Skin epidermis (tissue), 12 donors: ENCODE data around the gene RORB.
"Not testable (repeated sequence)": the region's sequence is repeated elsewhere in the genome, so short reads cannot be mapped to it uniquely, and the experiment has no call there.

Source experiments
- H3K27ac ChIP-seq, 21 experiments: fragments of 200-600 bp; sonication (generic) in 11 of 21; one replicate each; pipeline ENCODE4 v1.5.0; 2020; ENCODE audit warnings: mild to moderate bottlenecking in 3 of 21, inconsistent platforms in 2 of 21, moderate library complexity in 2 of 21
- H3K4me3 ChIP-seq, 7 experiments: fragments of 200-600 bp; sonication (generic) in 2 of 7; one replicate each; pipeline ENCODE4 v1.5.0; 2020; ENCODE audit warnings: inconsistent platforms in 2 of 7, mild to moderate bottlenecking in 2 of 7, moderate library complexity in 1 of 7

The RORB gene

GRCh38 chr9:74511333-74511732, 14.2 kb downstream of the RORB start:
- Histone ChIP-seq H3K27ac (no peak overlapping the region), H3K4me3 (no peak overlapping the region)

GRCh38 chr9:74512416-74512815, 15.3 kb downstream of the RORB start:
- H3K27ac ChIP-seq = no peak overlapping the region

GRCh38 chr9:74513221-74513620, 16.1 kb downstream of the RORB start:
- H3K4me3 ChIP-seq = no peak overlapping the region
- no peak overlapping the region for H3K27ac ChIP-seq

More at GRCh38 chr9:74512416-74512815, 15.3 kb downstream of the RORB start:
- no peak overlapping the region for H3K4me3 ChIP-seq

GRCh38 chr9:74517188-74517587, 20.1 kb downstream of the RORB start:
- no peak overlapping the region for H3K4me3 ChIP-seq
- H3K27ac ChIP-seq = no peak overlapping the region

DNA sequence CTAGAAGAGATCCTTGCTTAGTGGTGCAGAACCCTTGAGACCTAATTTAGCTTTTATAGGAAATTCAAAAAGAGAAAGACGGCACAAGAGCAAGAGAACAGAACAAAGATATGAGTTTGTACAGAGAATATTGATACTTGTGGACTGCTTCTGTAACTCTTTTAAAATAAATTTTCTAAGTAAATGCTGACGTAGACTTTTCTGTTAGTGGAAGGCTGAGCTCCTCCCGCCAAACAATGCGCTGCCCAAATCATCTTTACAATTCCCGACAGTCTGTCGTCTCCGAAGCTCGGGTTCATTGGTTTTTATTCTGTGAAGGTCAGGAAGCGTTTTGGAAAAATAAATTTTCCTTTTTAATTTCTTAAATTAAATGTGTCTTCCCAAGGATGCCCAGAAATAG, 22.3 kb downstream of the RORB start:
- no peak overlapping the region for H3K4me3 ChIP-seq
- no peak overlapping the region for H3K27ac ChIP-seq

GRCh38 chr9:74521009-74521408, 23.9 kb downstream of the RORB start:
- no peak overlapping the region for H3K4me3 ChIP-seq
- H3K27ac ChIP-seq = no peak overlapping the region

- no peak overlapping the region for H3K4me3 ChIP-seq
- H3K27ac ChIP-seq = no peak overlapping the region
Observed at GRCh38 chr9:74524289-74524688, 27.2 kb downstream of the RORB start.

- no peak overlapping the region for H3K27ac ChIP-seq
- no peak overlapping the region for H3K4me3 ChIP-seq
Observed at GRCh38 chr9:74526215-74526614, 29.1 kb downstream of the RORB start.

DNA sequence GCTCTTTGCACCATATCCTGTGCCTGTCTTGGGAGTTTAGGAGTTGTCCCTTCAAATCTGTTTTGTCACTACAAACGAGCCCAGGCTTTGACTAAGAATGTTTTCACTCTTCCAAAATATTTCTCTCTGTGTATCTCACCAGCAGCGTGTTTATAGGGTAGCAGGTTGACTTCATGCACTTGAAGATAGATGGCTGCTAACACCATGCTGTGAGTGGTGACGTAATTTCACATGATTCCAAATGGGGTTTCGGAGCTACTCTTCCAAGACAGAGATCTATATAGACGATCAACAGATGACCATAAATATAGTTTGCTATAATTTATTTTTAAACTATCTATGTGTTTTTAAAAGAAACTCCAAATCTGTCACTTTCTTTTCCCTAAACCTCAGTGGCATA, 30.6 kb downstream of the RORB start:
- Histone ChIP-seq H3K27ac (no peak overlapping the region), H3K4me3 (no peak overlapping the region)

DNA sequence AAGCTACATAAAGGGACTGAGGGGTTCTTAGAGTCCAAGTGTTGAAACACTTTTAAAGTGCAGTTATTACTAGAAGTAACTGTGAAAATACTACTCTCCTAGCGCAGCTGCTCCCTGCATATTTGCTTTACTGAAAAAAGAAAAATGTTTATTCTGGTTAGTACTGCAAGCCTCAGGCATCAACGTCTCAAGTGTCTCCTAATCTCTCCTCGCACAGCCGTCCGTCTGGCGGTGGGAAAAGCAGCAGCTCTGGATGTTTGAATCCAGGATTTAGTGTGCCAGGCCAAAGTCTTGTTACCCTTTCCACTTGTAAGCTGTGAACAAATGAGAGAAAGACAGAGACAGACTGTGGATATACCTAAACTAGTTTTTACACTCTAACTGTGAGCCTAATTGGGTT, 31.1 kb downstream of the RORB start:
- Histone ChIP-seq H3K27ac (no peak overlapping the region), H3K4me3 (no peak overlapping the region)

DNA sequence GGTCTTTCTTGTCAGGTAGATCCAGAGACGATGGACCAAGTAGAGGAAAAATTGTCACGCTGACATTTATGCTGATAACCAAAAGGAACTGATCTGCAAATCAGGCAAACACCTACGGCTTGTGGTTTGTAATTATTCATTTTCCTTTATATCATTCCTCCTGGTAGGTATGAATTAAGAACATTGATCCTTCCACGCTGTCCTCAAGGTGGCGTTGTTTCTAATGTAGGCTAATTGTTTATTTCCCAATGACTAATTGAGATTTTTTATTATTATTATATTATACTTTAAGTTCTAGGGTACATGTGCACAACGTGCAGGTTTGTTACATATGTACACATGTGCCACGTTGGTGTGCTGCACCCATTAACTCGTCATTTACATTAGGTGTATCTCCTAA, 33.3 kb downstream of the RORB start:
- not testable (repeated sequence) for H3K4me3 ChIP-seq, H3K27ac ChIP-seq

DNA sequence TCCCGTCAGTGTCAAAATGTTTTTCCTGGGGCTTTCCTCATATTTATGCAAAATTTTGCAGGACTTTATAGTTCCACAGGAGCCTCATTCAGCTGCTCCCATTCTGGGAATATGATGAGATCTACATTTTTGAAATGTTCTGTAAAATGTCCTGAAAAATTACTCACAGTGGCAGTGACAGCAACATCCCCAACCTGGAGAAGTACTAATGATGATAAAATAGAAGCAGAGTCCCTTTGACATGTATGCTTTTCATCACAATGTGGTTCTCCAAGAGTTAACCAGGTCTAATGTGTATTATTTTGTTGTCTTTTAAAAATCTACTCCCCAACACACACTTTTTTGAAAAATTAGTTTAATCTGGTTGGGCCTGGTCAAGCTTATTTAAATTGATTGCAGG, 36.1 kb downstream of the RORB start:
- H3K4me3 ChIP-seq = no peak overlapping the region
- no peak overlapping the region for H3K27ac ChIP-seq

GRCh38 chr9:74534841-74535240, 37.7 kb downstream of the RORB start:
- Histone ChIP-seq H3K4me3 (no peak overlapping the region), H3K27ac (no peak overlapping the region)

DNA sequence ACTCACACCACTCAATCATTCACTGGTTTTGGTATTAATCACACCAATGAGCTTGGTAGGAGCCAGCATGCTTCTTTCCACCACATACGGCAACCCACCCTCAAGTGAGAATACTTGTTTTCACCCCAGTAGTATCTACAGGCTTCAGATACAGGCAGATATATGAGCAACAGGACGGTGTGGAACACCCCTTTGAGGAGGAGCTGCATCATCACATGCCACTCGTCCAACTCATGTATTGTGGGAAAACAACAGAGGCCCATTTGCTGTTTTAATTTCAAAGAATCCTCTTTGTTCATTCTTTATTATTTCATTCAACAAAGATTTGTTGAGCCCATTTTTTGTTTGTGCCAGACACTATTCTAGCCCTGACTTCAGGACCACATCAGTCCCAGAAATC, 46.0 kb downstream of the RORB start:
- no peak overlapping the region for H3K27ac ChIP-seq
- H3K4me3 ChIP-seq = no peak overlapping the region

GRCh38 chr9:74551266-74551665, 54.1 kb downstream of the RORB start:
- no peak overlapping the region for H3K27ac ChIP-seq
- H3K4me3 ChIP-seq = no peak overlapping the region

GRCh38 chr9:74554751-74555419, 57.8 kb downstream of the RORB start:
- Histone ChIP-seq H3K4me3 (no peak overlapping the region), H3K27ac (no peak overlapping the region)

DNA sequence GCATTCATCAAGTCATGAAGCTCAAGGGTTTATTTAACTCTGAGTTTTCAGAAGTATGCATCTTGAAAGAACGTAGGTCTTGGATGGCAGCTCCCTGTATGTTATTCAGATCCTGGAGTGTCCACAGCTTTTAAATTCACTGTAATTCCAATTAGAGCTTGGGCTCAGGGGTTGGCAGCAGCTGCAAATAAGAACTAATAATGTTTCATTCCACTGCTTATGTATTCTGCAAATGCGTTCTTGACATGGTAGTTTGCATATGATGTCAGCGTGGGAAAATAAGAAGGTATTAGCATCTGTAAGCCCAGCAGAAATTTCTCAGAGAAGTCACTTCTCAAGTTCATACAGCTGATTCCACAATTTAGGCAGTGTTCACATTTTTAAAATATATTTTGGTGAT, 58.4 kb downstream of the RORB start:
- H3K4me3 ChIP-seq = no peak overlapping the region
- H3K27ac ChIP-seq = no peak overlapping the region

- Histone ChIP-seq H3K27ac (no peak overlapping the region), H3K4me3 (no peak overlapping the region)
Observed at GRCh38 chr9:74556685-74557084, 59.5 kb downstream of the RORB start.

DNA sequence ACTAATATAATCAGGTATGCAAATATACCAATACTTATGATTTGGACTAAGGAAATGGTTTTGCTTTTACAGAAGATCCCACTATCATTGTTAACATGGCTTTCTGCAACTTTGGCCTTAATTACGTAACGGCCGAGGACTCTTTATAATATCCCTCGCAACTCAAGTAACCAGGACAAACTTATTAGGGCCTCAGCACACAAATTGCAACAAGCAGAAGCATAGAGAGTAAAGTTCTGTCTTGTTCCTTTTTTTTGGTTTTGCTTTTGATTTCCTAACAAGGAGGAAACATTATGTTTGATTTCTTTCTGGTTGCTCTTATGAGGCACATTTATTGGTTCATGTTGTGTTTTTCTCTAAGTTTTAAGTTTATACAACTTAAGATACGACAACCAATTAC, 60.4 kb downstream of the RORB start:
- H3K4me3 ChIP-seq = no peak overlapping the region
- no peak overlapping the region for H3K27ac ChIP-seq

- no peak overlapping the region for H3K4me3 ChIP-seq
- no peak overlapping the region for H3K27ac ChIP-seq
Observed at GRCh38 chr9:74562611-74563010, 65.5 kb downstream of the RORB start.

GRCh38 chr9:74570879-74571512, 73.9 kb downstream of the RORB start:
- H3K27ac ChIP-seq = no peak overlapping the region
- H3K4me3 ChIP-seq = no peak overlapping the region

DNA sequence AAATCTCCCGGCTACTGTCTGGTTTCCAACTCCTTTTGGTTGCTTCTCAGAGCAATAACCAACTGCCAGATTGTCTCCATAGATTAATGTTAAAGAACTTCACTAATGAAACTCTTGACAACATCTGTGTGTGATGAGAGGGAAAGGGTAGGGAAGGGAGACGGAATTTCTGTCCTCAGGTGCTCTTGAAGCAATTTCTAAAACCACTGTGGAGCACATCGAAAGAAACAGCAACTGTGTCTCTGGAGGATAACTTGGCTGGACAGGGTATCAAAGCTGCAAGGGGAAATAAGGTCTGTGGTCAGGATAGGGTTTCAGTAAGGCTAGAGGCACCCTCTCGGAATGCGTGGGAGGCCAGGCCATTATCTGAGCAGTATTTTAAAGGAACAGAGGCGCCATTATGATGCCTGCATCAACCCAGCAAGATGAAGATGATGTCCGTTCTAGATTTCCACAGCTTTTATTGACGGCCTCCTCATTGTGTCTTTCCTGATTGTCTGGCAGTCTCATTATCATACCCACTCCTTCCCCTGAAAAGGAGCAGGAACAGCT, 76.6 kb downstream of the RORB start:
- Histone ChIP-seq H3K4me3 (no peak overlapping the region), H3K27ac (no peak overlapping the region)
